Left hindlimb (tissue), 1 donor: ENCODE measurements around the gene TFG.

ENCODE experiments used
- DNase-seq: peaks from one replicate; pipeline ENCODE4 v3.0.0-alpha.2; 2018

The TFG gene

DNA sequence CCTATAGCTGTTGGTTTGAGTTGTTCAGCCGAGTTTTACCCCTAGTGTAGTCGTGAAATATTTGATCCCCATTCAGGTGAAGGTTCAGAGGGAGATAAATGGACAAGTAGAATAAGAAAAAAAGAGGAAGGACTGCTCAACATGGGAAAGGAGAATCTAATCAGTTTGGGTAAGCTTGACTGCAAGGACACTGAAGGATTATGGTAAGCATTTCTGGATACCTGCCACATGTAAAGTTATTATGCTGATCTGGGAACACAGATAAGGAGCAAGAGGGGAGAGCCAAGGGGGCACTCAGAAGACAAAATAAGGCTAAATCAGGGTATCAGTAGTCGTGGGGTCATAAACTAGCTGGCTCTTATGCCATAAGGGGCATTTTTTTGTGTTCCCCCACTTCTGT, 49.9 kb downstream of the TFG start:
- DNase-seq, result no peak

DNA sequence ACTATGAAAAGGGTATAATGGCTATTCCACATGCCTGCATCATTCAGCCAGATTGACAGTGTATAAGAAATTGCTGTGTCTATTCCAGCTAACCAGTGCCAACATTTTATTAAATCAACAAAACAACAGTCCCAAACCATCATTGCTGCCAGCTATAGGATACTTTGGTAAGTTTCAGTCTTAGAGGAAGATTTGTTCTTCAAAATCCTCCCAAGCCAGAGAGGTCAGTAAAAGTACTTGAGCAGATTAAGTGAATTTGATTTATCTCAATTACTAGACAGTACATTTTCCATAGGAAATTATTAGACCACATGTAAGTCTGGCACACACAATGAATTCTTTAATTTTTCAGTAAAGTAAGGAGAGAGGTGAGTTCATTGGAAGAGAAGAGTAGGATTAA, 50.7 kb downstream of the TFG start:
- no peak for DNase-seq

DNA sequence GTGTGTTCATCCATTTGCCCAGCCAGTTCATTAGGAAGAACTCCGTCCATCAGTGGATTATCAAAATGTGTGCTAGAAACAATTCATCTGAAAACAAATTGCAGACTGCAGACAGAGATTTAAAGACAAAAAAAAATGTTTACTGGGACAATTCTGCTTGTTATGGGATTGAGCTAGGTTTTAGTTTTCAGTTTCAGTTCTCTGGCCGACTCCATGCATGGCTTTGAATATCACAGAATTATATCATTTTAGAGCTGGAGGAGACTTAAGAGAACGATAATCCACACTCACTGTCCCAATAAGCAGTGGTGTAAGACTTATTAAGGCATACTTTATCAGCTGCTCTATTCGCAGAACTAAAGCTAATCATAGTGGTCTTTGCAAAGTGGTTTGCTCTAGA, 51.1 kb downstream of the TFG start:
- DNase-seq, result no peak

DNA sequence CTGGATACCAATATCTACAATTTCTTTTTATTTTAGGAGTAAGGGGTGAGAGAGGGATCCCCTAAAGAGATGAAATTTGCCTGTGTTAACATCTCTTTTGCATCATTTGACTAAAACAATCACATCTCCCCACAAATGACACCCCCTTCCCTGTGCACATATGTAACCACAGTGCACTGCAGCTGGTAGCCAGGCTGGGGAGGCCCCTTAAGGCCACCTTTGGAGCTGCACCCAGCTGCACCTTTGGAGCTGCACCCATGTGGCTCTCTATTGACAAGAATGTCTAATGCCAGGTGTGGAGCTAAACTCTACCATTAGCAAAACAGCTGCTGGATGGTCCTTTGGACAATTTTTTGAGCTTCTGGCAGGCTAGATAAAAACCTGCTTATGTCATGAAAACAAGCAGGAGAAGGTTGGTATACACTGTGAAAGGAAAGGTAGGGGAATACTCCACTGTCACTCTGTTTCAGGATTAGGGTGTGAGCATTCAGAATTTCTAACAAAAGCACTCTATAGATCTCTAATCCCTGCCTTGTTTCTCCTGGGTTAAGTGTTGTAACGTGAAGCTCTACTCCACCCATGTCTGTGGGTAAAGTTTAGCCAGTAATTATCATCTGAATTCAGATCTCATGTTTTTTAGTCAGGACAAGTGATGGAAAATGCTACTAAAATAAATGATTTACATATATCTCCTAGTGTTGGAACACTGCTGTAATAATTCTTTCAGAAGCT, 52.1 kb downstream of the TFG start:
- DNase-seq, result no peak

DNA sequence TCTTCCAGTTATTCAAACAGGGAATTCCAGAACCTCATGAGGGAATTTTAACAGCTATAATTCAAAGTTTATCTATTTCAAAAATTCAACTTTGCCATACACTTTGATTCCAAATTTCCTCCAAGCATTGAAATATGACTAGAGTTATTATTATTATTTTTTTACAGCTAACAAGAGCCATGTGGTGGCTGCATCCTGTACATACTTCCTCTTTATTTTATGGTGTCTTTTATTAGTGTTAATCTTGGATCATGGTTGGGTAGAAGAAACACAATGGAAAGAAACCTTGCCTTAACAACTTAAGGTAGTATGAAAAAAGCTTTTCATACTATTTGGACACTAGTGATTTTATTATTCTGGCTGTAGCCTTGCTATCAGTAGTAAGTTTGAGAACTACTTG, 52.7 kb downstream of the TFG start:
- DNase-seq, result no peak

DNA sequence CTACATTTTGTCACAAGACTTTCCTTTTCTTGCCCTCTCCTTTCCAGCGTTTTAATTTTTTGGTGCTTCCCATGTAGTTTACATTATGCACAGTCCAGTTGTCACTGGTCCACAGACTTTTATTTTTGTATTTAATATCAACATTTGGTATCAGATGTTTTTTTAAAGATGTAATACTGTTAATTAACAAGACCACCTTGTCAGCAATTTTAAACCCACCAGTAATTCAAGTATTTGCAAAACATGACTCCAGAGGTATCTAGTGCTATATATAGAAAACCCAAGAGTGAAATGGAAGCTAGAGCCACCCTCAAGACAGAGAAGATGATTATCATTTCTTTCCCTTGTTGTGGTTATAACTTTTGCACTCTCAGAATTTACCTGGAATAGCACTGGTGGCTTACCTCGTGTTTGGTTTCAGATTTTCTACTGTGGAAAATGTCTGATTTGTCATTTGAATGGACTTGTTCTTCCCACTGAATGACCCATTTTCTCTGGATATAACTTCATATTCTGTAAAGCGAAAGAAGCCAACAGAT, 56.2 kb downstream of the TFG start:
- no peak for DNase-seq

DNA sequence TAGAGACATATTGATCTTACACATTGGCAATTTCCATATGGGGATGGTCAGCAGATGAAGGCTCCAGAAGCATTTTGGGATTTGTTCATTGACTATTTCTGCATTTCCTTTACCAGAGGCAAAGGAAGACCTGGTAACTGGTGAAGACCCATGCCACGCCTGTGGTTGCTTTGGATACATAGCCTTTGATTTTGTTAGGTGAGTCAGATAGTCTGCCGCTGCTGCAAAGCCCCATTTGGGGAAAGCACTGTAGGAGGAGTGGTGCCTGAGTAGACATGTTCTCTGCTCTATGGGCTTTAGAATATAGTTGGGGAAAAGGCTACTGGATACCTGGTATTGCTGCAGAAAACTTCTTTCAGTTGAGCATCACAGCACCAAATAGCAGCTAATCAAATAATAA, 56.8 kb downstream of the TFG start:
- no peak for DNase-seq

DNA sequence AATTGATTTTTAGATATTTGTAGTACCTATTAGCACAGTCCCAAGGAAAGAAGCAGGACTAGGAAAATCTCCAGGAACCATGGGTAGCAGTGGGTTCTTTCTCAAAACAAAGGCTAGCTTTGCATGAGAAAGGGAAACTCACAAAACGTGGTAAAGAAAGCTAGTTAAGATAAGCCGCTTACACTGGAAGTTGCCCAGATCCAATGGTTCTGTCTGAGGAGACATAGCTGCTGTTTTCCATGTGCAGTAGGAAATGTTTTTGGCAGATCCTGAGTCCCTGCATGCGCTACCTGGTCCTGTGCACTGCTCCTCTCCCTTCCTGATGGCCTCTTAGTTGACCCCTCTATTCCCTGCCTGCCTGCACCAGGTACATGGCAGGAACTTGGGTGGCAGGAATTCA, 60.4 kb downstream of the TFG start:
- no peak for DNase-seq

DNA sequence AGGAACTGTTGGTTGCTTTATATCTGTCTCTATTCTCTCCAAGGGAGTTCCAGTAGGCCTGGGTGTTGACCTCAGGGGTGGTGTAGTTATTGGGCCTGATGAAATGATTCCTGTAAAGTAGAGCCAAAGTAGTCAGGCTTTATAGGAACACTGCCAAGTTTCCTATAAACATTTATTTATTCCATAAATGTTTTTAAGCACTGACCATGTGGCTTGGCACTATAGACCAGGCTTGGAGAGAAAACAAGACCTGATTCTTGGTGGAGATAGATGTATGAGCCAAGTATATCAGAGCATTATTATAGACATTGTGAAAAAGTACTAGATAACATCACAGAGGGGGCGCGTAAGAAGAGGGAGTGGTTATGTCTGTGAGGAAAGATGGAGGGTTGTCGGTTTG, 65.9 kb downstream of the TFG start:
- no peak for DNase-seq

DNA sequence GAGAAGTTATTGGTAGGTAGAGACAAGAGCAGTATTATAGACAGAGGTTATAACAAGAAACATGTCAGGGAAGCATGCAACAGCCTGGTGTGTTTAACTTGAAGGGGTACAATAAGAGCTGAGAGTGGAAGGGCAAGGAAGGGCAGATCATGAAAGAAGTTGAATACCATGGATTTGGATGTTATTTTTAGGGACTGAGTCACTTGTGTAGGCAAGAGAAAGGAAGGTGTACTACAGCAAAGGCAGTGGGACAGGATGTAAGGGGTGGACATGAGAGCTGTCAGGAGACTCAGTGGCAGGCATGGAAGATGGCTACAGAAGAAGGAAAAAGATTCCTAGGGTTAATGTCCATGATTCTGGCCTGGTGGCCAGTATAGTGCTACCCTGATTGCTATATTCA, 66.4 kb downstream of the TFG start:
- no peak for DNase-seq

DNA sequence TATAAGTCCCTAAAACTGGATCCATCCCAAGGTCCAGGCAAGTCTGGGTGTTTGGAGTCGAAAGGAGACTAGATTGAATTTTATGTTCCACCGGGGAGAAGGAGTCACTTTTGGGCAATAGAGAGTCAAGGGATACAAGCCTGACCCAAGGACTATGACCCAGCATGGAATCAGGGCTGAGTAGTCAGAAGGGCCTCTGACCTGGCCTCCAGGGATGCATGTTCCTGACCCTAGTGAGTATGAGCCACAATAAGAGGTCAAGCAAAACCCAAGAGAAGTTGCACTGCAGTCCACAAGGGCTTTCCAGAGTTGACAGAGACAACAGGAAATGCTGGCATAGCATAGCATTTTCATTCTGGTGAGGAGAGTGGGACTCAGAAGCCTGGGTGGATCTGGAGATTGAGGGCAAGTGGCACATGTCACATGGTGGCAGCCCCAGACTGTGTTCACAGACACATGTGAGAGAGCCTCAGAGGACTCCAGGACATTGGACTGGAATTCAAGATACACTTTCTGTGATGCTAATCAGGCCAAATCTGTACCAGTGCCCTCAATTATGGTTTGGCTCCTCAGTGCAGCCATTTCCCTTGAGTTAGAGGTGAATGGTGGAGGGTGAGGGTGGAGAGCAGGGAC, 66.9 kb downstream of the TFG start:
- no peak for DNase-seq

DNA sequence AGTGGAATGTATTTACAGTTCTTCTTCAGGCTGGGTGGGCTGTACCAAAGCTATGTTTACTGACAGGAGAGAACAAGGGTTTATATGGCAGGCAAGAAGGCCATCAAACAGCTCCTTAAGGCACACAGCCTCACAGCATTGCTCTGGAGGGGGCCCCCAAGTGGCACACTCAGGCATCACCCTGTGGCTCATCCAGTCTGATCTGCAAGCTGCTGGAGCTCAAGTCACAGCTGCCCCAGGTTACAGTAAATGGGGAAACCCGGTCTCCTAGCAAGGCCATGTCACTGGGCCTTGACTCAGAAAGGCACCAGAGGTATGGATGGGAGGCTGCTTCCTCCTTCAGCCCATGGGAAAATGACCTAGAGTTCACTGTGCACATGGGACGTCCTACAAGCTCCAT, 67.5 kb downstream of the TFG start:
- DNase-seq, result no peak

DNA sequence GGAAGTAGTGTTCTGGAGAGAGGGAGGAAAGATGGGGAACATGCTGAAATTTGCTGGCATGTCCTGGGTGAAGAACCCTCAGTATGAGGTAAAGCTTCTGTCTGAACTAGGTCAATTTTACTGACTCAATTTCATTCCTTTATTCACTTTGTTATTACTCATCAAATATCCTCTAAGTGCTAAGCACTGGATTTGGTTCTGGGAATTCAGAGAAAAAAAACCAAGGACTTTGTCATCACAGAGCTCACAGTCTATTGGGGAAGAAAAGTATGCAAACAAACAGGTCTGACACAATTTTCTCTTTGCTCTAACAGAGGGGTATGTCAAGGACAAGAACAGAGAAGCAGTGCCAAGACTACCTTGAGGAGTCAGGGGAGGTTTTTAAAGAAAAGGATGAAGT, 68.0 kb downstream of the TFG start:
- DNase-seq, result no peak

DNA sequence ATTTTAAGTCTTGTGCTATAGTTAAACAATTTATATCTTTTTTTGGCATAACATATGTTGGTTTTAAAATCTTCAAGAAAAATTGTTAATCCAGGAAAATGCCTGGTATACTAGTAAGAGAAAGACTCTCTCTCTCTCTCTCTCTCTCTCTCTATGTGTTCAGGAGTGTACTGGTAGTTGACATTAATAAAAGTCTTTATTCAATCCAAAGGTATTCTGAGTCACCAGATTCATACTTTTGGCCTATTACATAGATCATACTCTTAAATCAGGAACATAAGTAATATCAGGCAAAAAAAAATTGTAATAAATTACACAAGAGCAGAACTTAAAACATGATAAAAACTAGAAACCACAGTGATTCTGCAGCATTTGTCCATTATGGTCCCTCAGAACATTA, 70.2 kb downstream of the TFG start:
- no peak for DNase-seq

DNA sequence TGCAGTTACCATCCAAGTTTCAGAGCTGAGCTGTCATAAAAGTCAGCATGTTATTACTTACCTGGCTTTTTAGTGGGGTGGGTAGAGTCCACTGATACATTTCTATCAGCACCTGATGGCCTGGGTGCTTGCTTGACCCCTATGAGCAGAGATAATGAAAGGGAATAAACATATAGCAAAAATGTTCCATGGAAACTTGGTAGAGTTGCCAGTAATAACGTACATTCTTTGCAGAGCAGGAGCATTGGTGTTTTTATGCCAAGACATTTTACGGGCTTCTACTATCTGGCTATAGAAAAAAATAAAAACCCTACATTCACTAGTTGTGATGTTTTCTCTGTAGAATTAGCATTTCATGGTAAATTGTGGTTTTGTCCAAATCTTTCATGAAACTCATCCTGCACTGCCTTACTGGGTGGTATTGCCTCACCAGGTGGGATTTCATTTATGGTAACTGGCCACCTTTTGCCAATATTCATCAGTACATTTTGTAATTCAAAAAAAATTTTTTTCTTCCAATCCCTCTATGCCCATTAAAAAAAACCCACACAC, 70.9 kb downstream of the TFG start:
- no peak for DNase-seq

DNA sequence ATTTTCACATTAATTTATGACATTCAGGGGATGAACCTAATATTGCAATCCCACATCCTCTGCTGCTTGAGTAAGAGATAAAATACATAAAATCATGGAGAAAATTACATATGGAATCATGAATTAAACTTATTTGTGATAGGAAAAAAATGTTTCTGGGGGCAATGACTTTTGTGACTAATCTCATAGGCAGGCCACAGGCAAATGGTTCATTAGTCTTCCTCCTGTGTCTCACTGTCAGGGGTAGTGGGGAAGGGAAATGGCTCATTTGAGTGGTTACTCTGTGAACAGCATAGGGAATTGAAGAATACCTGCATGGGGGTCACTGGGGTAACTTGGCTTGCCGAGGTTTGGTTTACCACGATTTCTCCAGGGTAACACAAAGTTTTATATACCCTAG, 72.0 kb downstream of the TFG start:
- DNase-seq, result no peak

DNA sequence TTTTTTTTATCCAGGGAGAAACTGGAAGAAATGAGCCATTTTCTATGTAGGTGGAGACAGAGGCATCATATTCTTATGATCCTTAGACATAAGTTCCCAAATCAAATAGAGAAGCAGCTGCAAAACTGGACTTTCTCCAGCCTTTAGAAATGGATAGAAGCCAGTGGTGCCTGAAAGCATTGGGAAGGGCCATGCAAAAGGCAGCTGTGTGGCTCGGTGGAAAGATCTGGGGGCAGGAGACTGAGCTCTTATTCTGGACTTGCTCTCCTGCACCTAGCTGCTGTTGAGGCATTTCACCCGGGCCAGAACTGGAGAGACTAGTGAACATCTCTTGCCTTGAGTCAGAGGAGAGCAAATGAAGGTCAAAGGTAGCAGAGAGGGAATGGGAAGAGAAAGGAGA, 73.1 kb downstream of the TFG start:
- DNase-seq, result peak; percentile 65

DNA sequence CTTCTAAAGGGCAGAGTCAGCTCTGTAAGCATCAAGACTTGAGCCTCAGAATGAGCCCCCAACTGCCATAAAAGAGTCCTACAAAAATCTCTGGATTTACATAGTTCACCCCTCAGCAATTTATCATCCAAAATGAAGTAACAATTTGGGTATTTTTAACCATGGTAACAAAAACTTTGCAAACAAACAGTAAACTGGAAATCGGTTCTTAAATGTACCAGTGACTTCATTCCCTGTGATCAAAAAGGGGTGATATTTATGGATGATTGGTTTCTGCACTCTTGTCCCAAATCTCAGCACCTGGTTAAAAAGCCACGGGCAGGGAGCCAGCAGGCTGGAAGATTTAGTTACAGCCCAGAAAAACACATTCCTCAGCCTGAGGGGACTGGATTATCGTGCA, 73.6 kb downstream of the TFG start:
- DNase-seq, result peak; percentile 71

DNA sequence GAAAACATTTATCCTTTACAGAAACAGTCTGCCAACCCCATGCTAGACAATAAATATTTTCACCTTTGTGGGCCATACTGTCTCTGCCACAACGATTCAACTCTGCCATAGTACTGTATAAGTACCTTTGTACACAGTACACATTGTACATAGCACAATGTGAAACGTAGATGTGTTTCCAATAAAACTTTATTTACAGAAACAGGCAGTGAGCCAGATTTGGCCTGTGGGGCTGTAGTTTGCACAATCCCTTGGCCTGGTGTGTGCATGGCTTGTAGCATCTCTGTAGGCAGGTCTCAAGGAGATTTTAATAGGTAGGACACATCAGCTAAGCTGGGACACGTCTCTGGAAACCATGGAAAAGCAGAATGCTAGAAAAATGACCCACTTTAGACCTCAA, 74.3 kb downstream of the TFG start:
- DNase-seq, result no peak

DNA sequence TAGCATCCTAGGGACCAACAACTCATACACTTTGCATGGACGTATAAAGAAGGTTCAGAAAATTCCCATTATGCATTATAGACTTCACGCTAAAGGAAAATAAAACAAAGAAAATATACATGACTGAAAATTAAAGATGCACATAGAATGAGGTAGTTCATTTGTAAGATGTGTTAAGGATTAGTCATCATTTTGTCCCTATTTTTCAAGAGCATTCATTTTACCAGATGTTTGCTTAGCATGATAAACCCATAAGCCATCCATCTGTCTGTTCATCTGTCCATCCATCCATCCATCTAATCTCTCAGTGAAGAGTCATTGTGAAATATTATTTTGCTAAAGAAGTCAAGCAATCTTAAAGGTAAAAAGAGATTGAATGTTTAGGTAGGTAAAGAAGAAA, 80.3 kb downstream of the TFG start:
- DNase-seq, result no peak

DNA sequence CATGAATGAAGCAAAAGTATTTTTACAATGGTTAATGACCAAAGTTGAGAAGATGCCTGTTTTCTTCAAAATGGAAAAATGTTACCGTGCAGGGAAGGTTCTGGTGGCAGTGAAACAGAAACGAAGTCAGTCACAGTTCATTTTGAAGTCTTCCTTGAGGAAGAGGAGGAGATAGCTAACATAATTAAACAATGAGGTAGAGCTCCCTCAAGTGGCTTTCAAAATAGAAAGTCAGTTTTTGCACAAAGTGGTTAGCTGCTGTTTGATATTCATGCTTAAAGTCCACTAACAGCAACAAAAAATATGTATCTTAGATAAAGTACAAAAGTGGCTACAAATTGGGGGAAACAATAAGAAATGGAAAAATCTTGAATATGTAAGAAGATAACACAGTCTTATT, 87.3 kb downstream of the TFG start:
- no peak for DNase-seq

DNA sequence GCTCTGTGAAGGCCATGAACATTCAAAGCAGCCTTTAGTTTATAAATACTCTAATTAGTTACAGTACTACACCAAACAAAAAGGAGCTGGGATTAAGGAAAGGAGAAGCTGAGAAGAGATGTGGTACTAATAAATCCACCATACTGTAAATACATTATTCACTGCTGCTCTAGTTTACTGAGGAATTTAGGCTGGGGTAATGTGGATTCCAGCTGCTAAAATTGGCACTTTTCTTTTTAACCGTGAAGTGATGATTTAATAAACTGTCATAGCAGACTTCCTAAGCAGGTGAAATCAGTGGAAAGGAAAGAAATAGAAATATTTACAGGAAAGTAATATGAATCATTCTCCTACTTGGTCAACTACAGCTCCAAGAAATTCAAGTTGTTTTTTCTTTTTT, 88.7 kb downstream of the TFG start:
- no peak for DNase-seq
